IMR-90 (cell line): Measurements from ENCODE around the gene ALB. TPM values are rescaled to one million over a fixed set of nuclear protein-coding genes. Genes with fewer than 3 reads are reported as not detected.

Experiments used
- ATAC-seq: fragments of 200-7000 bp; cut with Tn5 transposase; 2 replicates; pipeline ENCODE4 v1.9.1; 2020; ENCODE audit warnings: low read depth, mild to moderate bottlenecking, moderate library complexity
- BruUV-seq: library from RNA; stranded (reverse); fragments of 400-500 nt; replicated peaks from 2 replicates; lab custom pipeline; 2021; lab: Mats Ljungman, UMichigan
- CTCF ChIA-PET: fragments of 300-600 bp; formaldehyde crosslinking; extraction: SDS; loops from one replicate; lab custom pipeline; 2021; ENCODE audit warnings: antibody characterized with exemption; lab: Yijun Ruan, JAX
- POLR2A ChIA-PET: fragments of 300-600 bp; sonication (Branson Sonifier 250); formaldehyde crosslinking; loops from one replicate; lab custom pipeline; 2022; ENCODE audit warnings: antibody characterized with exemption; ENCODE audit not compliant: unreplicated experiment; lab: Charles Lee
- DNase-seq: peaks from one replicate; pipeline ENCODE4 v3.0.0; 2013
- H2AFZ ChIP-seq: replicated peaks from 2 replicates; pipeline ENCODE3; 2013; ENCODE audit warnings: low read length, mild to moderate bottlenecking; ENCODE audit not compliant: poor library complexity
- H2AK5ac ChIP-seq: 2 replicates; pipeline ENCODE4 v1.6.1; 2013; ENCODE audit warnings: low read depth, low read length, inconsistent platforms
- H2AK9ac ChIP-seq: replicated peaks from 2 replicates; pipeline ENCODE3; 2013; ENCODE audit warnings: mild to moderate bottlenecking, low read depth, low read length, moderate library complexity; ENCODE audit not compliant: poor library complexity
- H2BK120ac ChIP-seq: 2 replicates; pipeline ENCODE4 v1.6.1; 2013; ENCODE audit warnings: low read depth, low read length, inconsistent platforms
- H2BK15ac ChIP-seq: 3 replicates; pipeline ENCODE4 v1.6.1; 2013; ENCODE audit warnings: low read depth, low read length, inconsistent platforms
- H2BK20ac ChIP-seq: 2 replicates; pipeline ENCODE4 v1.6.1; 2013; ENCODE audit warnings: low read depth, mild to moderate bottlenecking, inconsistent platforms, low read length, moderate library complexity
- H2BK5ac ChIP-seq: 2 replicates; pipeline ENCODE4 v1.6.1; 2013; ENCODE audit warnings: mild to moderate bottlenecking, low read depth, low read length, inconsistent platforms; ENCODE audit not compliant: poor library complexity, severe bottlenecking
- H3K14ac ChIP-seq: replicated peaks from 2 replicates; pipeline ENCODE4 v1.6.1; 2013; ENCODE audit warnings: low read depth, low read length, inconsistent platforms
- H3K18ac ChIP-seq: 2 replicates; pipeline ENCODE4 v1.6.1; 2013; ENCODE audit warnings: low read depth, low read length, control low read depth
- H3K23ac ChIP-seq: 2 replicates; pipeline ENCODE4 v1.6.1; 2013; ENCODE audit warnings: low read depth, low read length, inconsistent platforms
- H3K27ac ChIP-seq: 2 replicates; pipeline ENCODE4 v1.5.1; 2013; ENCODE audit warnings: mild to moderate bottlenecking, control low read depth, low read length; ENCODE audit not compliant: insufficient read depth
- H3K27me3 ChIP-seq: 2 replicates; pipeline ENCODE4 v1.6.1; 2013; ENCODE audit warnings: low read length; ENCODE audit not compliant: control insufficient read depth, insufficient read depth
- H3K36me3 ChIP-seq: 2 replicates; pipeline ENCODE4 v1.6.1; 2013; ENCODE audit warnings: low read length, mixed read lengths; ENCODE audit not compliant: control insufficient read depth, insufficient read depth
- H3K4ac ChIP-seq: 2 replicates; pipeline ENCODE4 v1.6.1; 2013; ENCODE audit warnings: low read depth, low read length, inconsistent platforms
- H3K4me1 ChIP-seq: 2 replicates; pipeline ENCODE4 v1.6.1; 2013; ENCODE audit warnings: low read length, mixed read lengths; ENCODE audit not compliant: control insufficient read depth, insufficient read depth
- H3K4me2 ChIP-seq: 2 replicates; pipeline ENCODE4 v1.6.1; 2013; ENCODE audit warnings: low read depth, mild to moderate bottlenecking, control low read depth, low read length, moderate library complexity
- H3K4me3 ChIP-seq: 2 replicates; pipeline ENCODE4 v1.5.1; 2013; ENCODE audit warnings: low read depth, mild to moderate bottlenecking, control low read depth, low read length, moderate library complexity; ENCODE audit not compliant: insufficient read depth
- H3K56ac ChIP-seq: 2 replicates; pipeline ENCODE4 v1.6.1; 2013; ENCODE audit warnings: low read length, inconsistent platforms; ENCODE audit not compliant: insufficient read depth; ENCODE audit errors: extremely low read depth
- H3K79me1 ChIP-seq, 2 experiments: 2 replicates each; pipeline ENCODE4 v1.6.1; 2013; ENCODE audit warnings: low read length in 2 of 2, inconsistent platforms in 1 of 2, low read depth in 1 of 2
- H3K9ac ChIP-seq: 2 replicates; pipeline ENCODE4 v1.6.1; 2013; ENCODE audit warnings: low read depth, low read length, control low read depth
- H3K9me1 ChIP-seq: 2 replicates; pipeline ENCODE4 v1.6.1; 2013; ENCODE audit warnings: low read length, inconsistent platforms; ENCODE audit not compliant: insufficient read depth
- H3K9me3 ChIP-seq: 2 replicates; pipeline ENCODE4 v1.6.1; 2013; ENCODE audit warnings: low read length; ENCODE audit not compliant: control insufficient read depth, insufficient read depth
- H4K20me1 ChIP-seq: 2 replicates; pipeline ENCODE4 v1.6.1; 2013; ENCODE audit warnings: low read length, inconsistent platforms; ENCODE audit not compliant: insufficient read depth
- H4K5ac ChIP-seq: 2 replicates; pipeline ENCODE4 v1.6.1; 2013; ENCODE audit warnings: mild to moderate bottlenecking, low read depth, low read length, control low read depth
- H4K8ac ChIP-seq, 2 experiments: 2 replicates each; pipeline ENCODE4 v1.6.1; 2013; ENCODE audit warnings: low read depth in 2 of 2, low read length in 2 of 2, control low read depth in 1 of 2, inconsistent platforms in 1 of 2
- H4K91ac ChIP-seq: 2 replicates; pipeline ENCODE4 v1.6.1; 2013; ENCODE audit warnings: low read depth, low read length, inconsistent platforms; ENCODE audit not compliant: insufficient read depth
- BHLHE40 ChIP-seq: fragments of 150-350 bp; IDR thresholded peaks from 2 replicates; pipeline ENCODE4 v1.6.1; 2016; ENCODE audit warnings: mild to moderate bottlenecking, low read depth, low read length
- CHD1 ChIP-seq: IDR thresholded peaks from 2 replicates; pipeline ENCODE4 v1.6.1; 2012; ENCODE audit warnings: low read depth, low read length, improper control_type of control experiment
- FOS ChIP-seq: fragments of 150-350 bp; IDR thresholded peaks from 2 replicates; pipeline ENCODE4 v1.6.1; 2016; ENCODE audit warnings: low read depth, low read length
- MAZ ChIP-seq: IDR thresholded peaks from 2 replicates; pipeline ENCODE4 v1.6.1; 2012; ENCODE audit warnings: low read depth, mild to moderate bottlenecking, low read length, improper control_type of control experiment, moderate library complexity, borderline replicate concordance
- POLR2A ChIP-seq: IDR thresholded peaks from 2 replicates; pipeline ENCODE4 v1.6.1; 2012; ENCODE audit warnings: mild to moderate bottlenecking, low read depth, low read length
- RCOR1 ChIP-seq: IDR thresholded peaks from 2 replicates; pipeline ENCODE4 v1.6.1; 2012; ENCODE audit warnings: mild to moderate bottlenecking, low read length, improper control_type of control experiment; ENCODE audit not compliant: insufficient replicate concordance
- RFX5 ChIP-seq: IDR thresholded peaks from 2 replicates; pipeline ENCODE4 v1.8.0; 2012; ENCODE audit warnings: low read depth, mild to moderate bottlenecking, low read length, moderate library complexity
- SMC3 ChIP-seq: fragments of 150-350 bp; IDR thresholded peaks from 2 replicates; pipeline ENCODE4 v1.6.1; 2016; ENCODE audit warnings: low read depth, mild to moderate bottlenecking, antibody characterized with exemption, low read length, moderate library complexity
- dilution Hi-C: fragments of 300-500 bp; cut with HindIII; formaldehyde crosslinking; loops from one replicate; pipeline ENCODE4 v1.14.3; 2018; ENCODE audit warnings: low sequenced_read_pairs; ENCODE audit not compliant: unreplicated experiment
- in situ Hi-C: fragments of 300-500 bp; cut with MboI; formaldehyde crosslinking; loops from 3 replicates; pipeline ENCODE4 v1.14.3; 2019; ENCODE audit warnings: low sequenced_read_pairs, inconsistent platforms, mixed read lengths
- intact Hi-C: fragments of 100-400 bp; cut with micrococcal nuclease; formaldehyde crosslinking; loops from 2 replicates; pipeline ENCODE4 v1.10.0; 2022
- polyA plus RNA-seq, 3 experiments: library from polyadenylated mRNA; depleted of rRNA; stranded (reverse); fragments of >200 nt; gene quantifications; 2 replicates each; pipeline ENCODE4 v1.2.3, GENCODE V29; 2012; ENCODE audit warnings: low replicate concordance in 1 of 3
- total RNA-seq: library from RNA; depleted of rRNA; stranded (reverse); fragments of >200 nt; gene quantifications from 2 replicates; pipeline ENCODE4 v1.2.3, GENCODE V29; 2012
- TF ChIP-seq, protein P1 (sequence below): fragments of 150-350 bp; IDR thresholded peaks from 2 replicates; pipeline ENCODE4 v1.6.1; 2017; ENCODE audit warnings: mild to moderate bottlenecking, antibody characterized with exemption, low read length, low read depth
- TF ChIP-seq, protein P2 (sequence below): conservative IDR thresholded peaks from 2 replicates; pipeline ENCODE4 v1.5.1; 2012; ENCODE audit warnings: mild to moderate bottlenecking, low read depth, low read length, improper control_type of control experiment

ALB gene
- total and polyA plus RNA-seq, 2 of the 4 experiments (the other 2 are of a cell fraction): not detected

DNA sequence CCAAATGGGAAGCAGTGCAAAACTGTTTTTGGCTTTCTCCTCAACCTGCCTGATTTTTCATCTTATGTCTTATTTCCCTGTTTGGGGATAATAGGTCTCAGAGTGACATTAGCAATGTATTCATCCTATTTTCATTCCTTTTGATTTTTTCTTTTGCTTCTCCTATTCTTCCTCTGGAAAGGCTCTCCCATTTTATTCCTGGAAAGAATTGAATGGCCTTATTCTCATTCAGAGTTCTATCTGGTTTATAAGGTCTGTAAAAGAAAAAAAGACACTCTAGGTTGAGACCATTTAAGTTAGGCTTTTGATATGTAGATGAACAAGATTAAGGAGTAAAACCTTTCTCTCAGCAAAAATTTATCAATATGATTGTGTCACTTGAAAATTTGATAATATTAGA lies 27.8 kb upstream of the ALB start:
- Histone ChIP-seq H2AK5ac (no peak overlapping the region), H4K20me1 (no peaks in the 10 kb centered on the region), H3K27ac (no peak overlapping the region), H3K18ac (no peak overlapping the region), H3K14ac (no peak overlapping the region), H3K56ac (no peak overlapping the region), H4K8ac (no peak overlapping the region), H3K4ac (no peak overlapping the region), H2BK5ac (no peak overlapping the region), H3K36me3 (no peaks in the 10 kb centered on the region), H2BK20ac (no peak overlapping the region), H2AFZ (no peak overlapping the region), H2BK120ac (no peak overlapping the region), H3K27me3 (no peaks in the 10 kb centered on the region), H3K9me3 (no peaks in the 10 kb centered on the region), H4K91ac (no peak overlapping the region), H3K9me1 (no peaks in the 10 kb centered on the region), H3K79me1 (no peaks in the 10 kb centered on the region), H3K4me3 (no peak overlapping the region), H3K4me2 (no peak overlapping the region), H3K4me1 (no peaks in the 10 kb centered on the region), H2AK9ac (no peak overlapping the region), H3K9ac (no peak overlapping the region), H3K23ac (no peak overlapping the region), H4K5ac (no peak overlapping the region), H2BK15ac (no peak overlapping the region)
- ChIA-PET POLR2A (no interaction called here), CTCF (no interaction called here)
- BruUV-seq: no TSS peak
- DNase-seq (no peak), ATAC-seq (no peak)
- in situ Hi-C loops: no loop called here
- intact Hi-C loops: no loop called here
- no peak for TF ChIP-seq POLR2A
- no peak for TF ChIP-seq RCOR1
- TF ChIP-seq, protein P1, sequence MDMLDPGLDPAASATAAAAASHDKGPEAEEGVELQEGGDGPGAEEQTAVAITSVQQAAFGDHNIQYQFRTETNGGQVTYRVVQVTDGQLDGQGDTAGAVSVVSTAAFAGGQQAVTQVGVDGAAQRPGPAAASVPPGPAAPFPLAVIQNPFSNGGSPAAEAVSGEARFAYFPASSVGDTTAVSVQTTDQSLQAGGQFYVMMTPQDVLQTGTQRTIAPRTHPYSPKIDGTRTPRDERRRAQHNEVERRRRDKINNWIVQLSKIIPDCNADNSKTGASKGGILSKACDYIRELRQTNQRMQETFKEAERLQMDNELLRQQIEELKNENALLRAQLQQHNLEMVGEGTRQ: no peak
- TF ChIP-seq FOS: no peak
- TF ChIP-seq RFX5: no peak
- TF ChIP-seq MAZ: no peak
- TF ChIP-seq, protein P2, sequence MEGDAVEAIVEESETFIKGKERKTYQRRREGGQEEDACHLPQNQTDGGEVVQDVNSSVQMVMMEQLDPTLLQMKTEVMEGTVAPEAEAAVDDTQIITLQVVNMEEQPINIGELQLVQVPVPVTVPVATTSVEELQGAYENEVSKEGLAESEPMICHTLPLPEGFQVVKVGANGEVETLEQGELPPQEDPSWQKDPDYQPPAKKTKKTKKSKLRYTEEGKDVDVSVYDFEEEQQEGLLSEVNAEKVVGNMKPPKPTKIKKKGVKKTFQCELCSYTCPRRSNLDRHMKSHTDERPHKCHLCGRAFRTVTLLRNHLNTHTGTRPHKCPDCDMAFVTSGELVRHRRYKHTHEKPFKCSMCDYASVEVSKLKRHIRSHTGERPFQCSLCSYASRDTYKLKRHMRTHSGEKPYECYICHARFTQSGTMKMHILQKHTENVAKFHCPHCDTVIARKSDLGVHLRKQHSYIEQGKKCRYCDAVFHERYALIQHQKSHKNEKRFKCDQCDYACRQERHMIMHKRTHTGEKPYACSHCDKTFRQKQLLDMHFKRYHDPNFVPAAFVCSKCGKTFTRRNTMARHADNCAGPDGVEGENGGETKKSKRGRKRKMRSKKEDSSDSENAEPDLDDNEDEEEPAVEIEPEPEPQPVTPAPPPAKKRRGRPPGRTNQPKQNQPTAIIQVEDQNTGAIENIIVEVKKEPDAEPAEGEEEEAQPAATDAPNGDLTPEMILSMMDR: no peak
- TF ChIP-seq BHLHE40: no peak
- no peak for TF ChIP-seq CHD1
- no peak for TF ChIP-seq SMC3
- dilution Hi-C loops: no loop called here
